Keratinocyte (primary cell): ENCODE results near the gene DRGX. TPM values are rescaled to one million over a fixed set of nuclear protein-coding genes. Genes with fewer than 3 reads are reported as not detected.

Experiments used
- DNase-seq: peaks from one replicate; pipeline ENCODE4 v3.0.0-alpha.2; 2011; ENCODE audit warnings: low read depth, missing footprints, low spot score
- FAIRE-seq: peaks from 2 replicates; lab custom pipeline; 2011; peaks lifted over from hg19 to GRCh38; lab: Jason Lieb, UNC
- H2AFZ ChIP-seq: 2 replicates; pipeline ENCODE4 v1.6.0; 2012; ENCODE audit warnings: low read length, control low read depth, inconsistent platforms; ENCODE audit not compliant: control insufficient read depth
- H3K27ac ChIP-seq: 2 replicates; pipeline ENCODE4 v1.5.1; 2011; ENCODE audit warnings: low read length; ENCODE audit not compliant: control insufficient read depth, insufficient read depth
- H3K27me3 ChIP-seq: 3 replicates; pipeline ENCODE4 v1.6.0; 2011; ENCODE audit warnings: low read length; ENCODE audit not compliant: control insufficient read depth, insufficient read depth; ENCODE audit errors: extremely low read depth
- H3K36me3 ChIP-seq, 2 experiments: 2 replicates in 1 of 2; 3 replicates in 1 of 2; pipeline ENCODE4 v1.5.1; 2011; ENCODE audit warnings: low read length in 2 of 2, mild to moderate bottlenecking in 1 of 2; ENCODE audit not compliant: control insufficient read depth in 2 of 2, insufficient read depth in 2 of 2; ENCODE audit errors: extremely low read depth in 1 of 2
- H3K4me1 ChIP-seq: 3 replicates; pipeline ENCODE4 v1.5.1; 2011; ENCODE audit warnings: low read length; ENCODE audit not compliant: control insufficient read depth, insufficient read depth; ENCODE audit errors: extremely low read depth
- H3K4me2 ChIP-seq: 3 replicates; pipeline ENCODE4 v1.6.0; 2011; ENCODE audit warnings: low read depth, low read length; ENCODE audit not compliant: control insufficient read depth, insufficient read depth; ENCODE audit errors: extremely low read depth
- H3K4me3 ChIP-seq, 3 experiments: fragments of 200-600 bp in 1 of 3; sonication (generic) in 1 of 3; 2 replicates in 2 of 3; 3 replicates in 1 of 3; pipeline ENCODE4 v1.5.1; 2011 to 2016; ENCODE audit warnings: low read length in 3 of 3, mild to moderate bottlenecking in 3 of 3, control low read depth in 2 of 3, inconsistent platforms in 1 of 3, low read depth in 1 of 3, mixed read lengths in 1 of 3, mixed run types in 1 of 3, moderate library complexity in 1 of 3; ENCODE audit not compliant: control insufficient read depth in 2 of 3, insufficient read depth in 2 of 3; ENCODE audit errors: extremely low read depth in 1 of 3
- H3K79me2 ChIP-seq: 2 replicates; pipeline ENCODE4 v1.6.0; 2012; ENCODE audit warnings: low read length; ENCODE audit not compliant: control insufficient read depth, insufficient read depth
- H3K9ac ChIP-seq: 3 replicates; pipeline ENCODE4 v1.6.0; 2011; ENCODE audit warnings: low read length; ENCODE audit not compliant: control insufficient read depth, insufficient read depth; ENCODE audit errors: extremely low read depth
- H3K9me1 ChIP-seq: 3 replicates; pipeline ENCODE4 v1.6.0; 2011; ENCODE audit warnings: low read length; ENCODE audit not compliant: control insufficient read depth, insufficient read depth; ENCODE audit errors: extremely low read depth
- H3K9me3 ChIP-seq: 2 replicates; pipeline ENCODE4 v1.5.1; 2012; ENCODE audit warnings: low read depth, low read length; ENCODE audit not compliant: control insufficient read depth
- H4K20me1 ChIP-seq: 3 replicates; pipeline ENCODE4 v1.6.0; 2011; ENCODE audit warnings: low read length; ENCODE audit not compliant: control insufficient read depth, insufficient read depth; ENCODE audit errors: extremely low read depth
- EZH2 ChIP-seq: IDR thresholded peaks from one replicate; pipeline ENCODE4 v1.6.1; 2012; ENCODE audit warnings: inconsistent platforms, mild to moderate bottlenecking, low read length, moderate library complexity
- dilution Hi-C: fragments of 300-500 bp; cut with MboI; formaldehyde crosslinking; loops from one replicate; pipeline ENCODE4 v1.7.0; 2020; ENCODE audit warnings: low sequenced_read_pairs; ENCODE audit not compliant: extremely low pct_ligation_motif_present
- polyA plus RNA-seq, 5 experiments: library from polyadenylated mRNA; depleted of rRNA in 3 of 5; stranded (reverse) in 3 of 5; stranded (forward) in 1 of 5; unstranded in 1 of 5; fragments of >200 nt; gene quantifications; 1 replicate in 1 of 5; 2 replicates in 3 of 5; 3 replicates in 1 of 5; pipeline versions ENCODE4 v1.2.1 to v1.2.3, GENCODE V29; 2011 to 2012; ENCODE audit warnings: missing spikeins in 2 of 5, low read depth in 1 of 5, low replicate concordance in 1 of 5
- TF ChIP-seq, protein P1 (sequence below), 3 experiments: IDR thresholded peaks in 1 of 3; conservative IDR thresholded peaks in 1 of 3; optimal IDR thresholded peaks in 1 of 3; 2 replicates in 2 of 3; 3 replicates in 1 of 3; pipeline versions ENCODE3 to v1.5.1; 2011; ENCODE audit warnings: low read length in 3 of 3, mild to moderate bottlenecking in 3 of 3, moderate library complexity in 2 of 3, control low read depth in 1 of 3, inconsistent platforms in 1 of 3; ENCODE audit not compliant: insufficient read depth in 2 of 3; ENCODE audit errors: extremely low read depth in 1 of 3

Gene DRGX
- polyA plus RNA-seq, 1 donor (not counting 4 experiments of a cell fraction or from before 2014, with no cell fraction given): not detected

- no peak for FAIRE-seq
Measured at GRCh38 chr10:49412571-49412970, 16.7 kb upstream of the DRGX start.

DNA sequence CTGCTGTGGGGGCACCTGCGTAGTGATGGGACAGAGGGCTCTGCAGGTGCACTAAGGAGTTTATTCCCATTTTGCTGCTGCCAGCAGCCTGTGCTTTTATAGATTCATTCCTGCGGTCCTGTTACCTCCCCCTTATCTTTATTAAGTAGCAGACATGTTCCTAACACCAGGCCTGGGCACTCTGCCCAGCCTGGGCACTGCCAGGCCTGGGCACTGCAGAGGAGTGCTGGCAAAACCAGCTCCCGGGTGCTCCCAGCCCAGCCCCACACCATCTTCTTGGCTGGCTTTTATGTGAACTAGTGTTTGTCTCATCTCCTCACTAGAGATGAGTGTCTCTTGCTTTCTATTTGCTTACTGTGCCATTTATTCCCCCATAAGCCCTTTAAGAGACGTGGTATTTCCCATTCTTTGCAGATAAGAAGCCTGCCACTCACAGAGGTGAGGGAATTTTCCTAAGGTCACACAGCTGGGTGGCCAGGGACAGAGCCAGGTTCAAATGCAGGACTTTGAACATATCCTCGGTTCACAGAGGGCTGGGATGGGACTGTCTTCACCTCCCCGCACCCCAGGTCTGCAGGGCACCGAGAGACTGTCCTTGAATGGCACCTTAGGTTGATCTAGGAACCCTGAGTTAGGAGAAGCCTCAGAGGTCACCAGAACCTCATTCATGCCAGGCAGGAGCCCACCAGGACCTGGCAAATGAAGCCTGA, 14.6 kb upstream of the DRGX start:
- Histone ChIP-seq H3K27me3 (peaks cover 4% of the 10 kb centered on the region), H4K20me1 (no peaks in the 10 kb centered on the region), H3K4me1 (no peaks in the 10 kb centered on the region), H2AFZ (no peak overlapping the region), H3K27ac (no peak overlapping the region), H3K9me1 (no peaks in the 10 kb centered on the region), H3K9ac (no peak overlapping the region), H3K9me3 (no peaks in the 10 kb centered on the region), H3K4me2 (no peak overlapping the region), H3K4me3 (no peak overlapping the region), H3K79me2 (no peaks in the 10 kb centered on the region), H3K36me3 (no peaks in the 10 kb centered on the region)
- FAIRE-seq (no peak), DNase-seq (no peak)
- TF ChIP-seq, protein P1, sequence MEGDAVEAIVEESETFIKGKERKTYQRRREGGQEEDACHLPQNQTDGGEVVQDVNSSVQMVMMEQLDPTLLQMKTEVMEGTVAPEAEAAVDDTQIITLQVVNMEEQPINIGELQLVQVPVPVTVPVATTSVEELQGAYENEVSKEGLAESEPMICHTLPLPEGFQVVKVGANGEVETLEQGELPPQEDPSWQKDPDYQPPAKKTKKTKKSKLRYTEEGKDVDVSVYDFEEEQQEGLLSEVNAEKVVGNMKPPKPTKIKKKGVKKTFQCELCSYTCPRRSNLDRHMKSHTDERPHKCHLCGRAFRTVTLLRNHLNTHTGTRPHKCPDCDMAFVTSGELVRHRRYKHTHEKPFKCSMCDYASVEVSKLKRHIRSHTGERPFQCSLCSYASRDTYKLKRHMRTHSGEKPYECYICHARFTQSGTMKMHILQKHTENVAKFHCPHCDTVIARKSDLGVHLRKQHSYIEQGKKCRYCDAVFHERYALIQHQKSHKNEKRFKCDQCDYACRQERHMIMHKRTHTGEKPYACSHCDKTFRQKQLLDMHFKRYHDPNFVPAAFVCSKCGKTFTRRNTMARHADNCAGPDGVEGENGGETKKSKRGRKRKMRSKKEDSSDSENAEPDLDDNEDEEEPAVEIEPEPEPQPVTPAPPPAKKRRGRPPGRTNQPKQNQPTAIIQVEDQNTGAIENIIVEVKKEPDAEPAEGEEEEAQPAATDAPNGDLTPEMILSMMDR (optimal IDR thresholded peaks at IDR 0.05 in 1 of 3, IDR thresholded peaks at IDR 0.05 in 1 of 3, conservative IDR thresholded peaks at IDR 0.05 in 1 of 3; ENCODE audit: extremely low read depth in 1 of 3, insufficient read depth in 2 of 3, low read length in 3 of 3): no peak
- TF ChIP-seq EZH2: no peak
- dilution Hi-C loops: no loop called here

More at GRCh38 chr10:49412571-49412970, 16.7 kb upstream of the DRGX start:
- Histone ChIP-seq H3K4me1 (no peaks in the 10 kb centered on the region), H3K36me3 (no peaks in the 10 kb centered on the region), H3K9ac (no peak overlapping the region), H4K20me1 (no peaks in the 10 kb centered on the region), H3K79me2 (no peaks in the 10 kb centered on the region), H3K27me3 (peaks cover 4% of the 10 kb centered on the region), H3K27ac (no peak overlapping the region), H3K4me3 (no peak overlapping the region), H3K9me1 (no peaks in the 10 kb centered on the region), H2AFZ (no peak overlapping the region), H3K4me2 (no peak overlapping the region), H3K9me3 (no peaks in the 10 kb centered on the region)
- no peak for DNase-seq
- TF ChIP-seq, protein P1 (optimal IDR thresholded peaks at IDR 0.05 in 1 of 3, IDR thresholded peaks at IDR 0.05 in 1 of 3, conservative IDR thresholded peaks at IDR 0.05 in 1 of 3; ENCODE audit: extremely low read depth in 1 of 3, insufficient read depth in 2 of 3, low read length in 3 of 3): no peak
- no peak for TF ChIP-seq EZH2
- dilution Hi-C loops: no loop called here
